Subcutaneous adipose tissue (tissue), 4 donors: ENCODE results near the gene ACVR1. TPM values are rescaled to one million over a fixed set of nuclear protein-coding genes. Genes with fewer than 3 reads are reported as not detected.

Experiments
- CTCF ChIP-seq: fragments of 450-650 bp; IDR thresholded peaks from one replicate; pipeline ENCODE4 v1.5.1; 2016; ENCODE audit warnings: low read depth, mild to moderate bottlenecking, control low read depth, antibody characterized with exemption, moderate library complexity
- total RNA-seq, 4 donors: library from RNA; depleted of rRNA; stranded (reverse); fragments of >200 nt; gene quantifications; one replicate each; pipeline ENCODE4 v1.1.0, GENCODE V29; 2016

Gene ACVR1
- total RNA-seq, 4 donors from 2014 or later: 34.7 to 49.6 (median 44.2) TPM

DNA sequence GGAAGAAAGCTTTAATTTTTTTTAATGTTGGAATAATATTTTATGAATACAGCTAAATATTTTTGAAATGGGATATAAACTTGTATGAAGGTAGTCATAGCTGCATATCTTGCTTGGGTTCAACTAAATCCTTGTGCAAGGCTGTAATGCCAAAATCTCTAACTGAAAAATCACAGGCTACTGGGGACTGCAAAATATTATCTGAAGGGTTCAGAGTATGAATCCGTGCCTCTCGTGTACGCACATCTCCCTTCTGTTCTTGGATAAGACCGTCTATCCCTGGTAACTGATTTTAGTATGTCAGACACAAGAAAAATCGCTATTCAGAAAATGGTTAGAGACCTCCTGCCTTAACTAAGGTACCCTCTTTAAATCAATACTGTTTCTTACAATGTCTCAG lies 71.8 kb downstream of the ACVR1 start:
- TF ChIP-seq CTCF: no peak

- no peak for TF ChIP-seq CTCF
Observed at GRCh38 chr2:157803952-157804351, 72.2 kb downstream of the ACVR1 start.

DNA sequence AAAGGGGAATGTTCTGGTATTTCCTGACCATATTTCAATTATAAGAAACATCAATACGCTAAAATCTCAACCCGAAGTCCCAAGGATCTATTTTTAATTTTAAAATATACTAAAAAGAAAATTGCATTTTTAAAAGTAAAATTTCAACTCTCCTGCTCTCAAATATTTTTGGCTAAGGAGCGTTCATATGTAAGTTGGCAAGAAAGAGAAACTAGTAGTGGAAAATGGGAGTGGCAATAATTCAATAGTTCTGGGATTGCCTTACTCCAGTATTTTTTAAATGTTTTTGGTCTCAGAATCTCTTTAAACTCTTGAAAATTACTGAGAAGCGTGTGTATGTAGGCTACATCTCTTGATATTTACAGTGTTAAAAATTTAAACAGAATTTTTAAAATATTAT lies 72.7 kb downstream of the ACVR1 start:
- TF ChIP-seq CTCF: no peak

GRCh38 chr2:157800838-157801495 lies 75.2 kb downstream of the ACVR1 start:
- no peak for TF ChIP-seq CTCF

GRCh38 chr2:157793053-157793612 lies 83.0 kb downstream of the ACVR1 start:
- TF ChIP-seq CTCF: no peak

- TF ChIP-seq CTCF: no peak
Observed at GRCh38 chr2:157792335-157793052, 83.6 kb downstream of the ACVR1 start.

DNA sequence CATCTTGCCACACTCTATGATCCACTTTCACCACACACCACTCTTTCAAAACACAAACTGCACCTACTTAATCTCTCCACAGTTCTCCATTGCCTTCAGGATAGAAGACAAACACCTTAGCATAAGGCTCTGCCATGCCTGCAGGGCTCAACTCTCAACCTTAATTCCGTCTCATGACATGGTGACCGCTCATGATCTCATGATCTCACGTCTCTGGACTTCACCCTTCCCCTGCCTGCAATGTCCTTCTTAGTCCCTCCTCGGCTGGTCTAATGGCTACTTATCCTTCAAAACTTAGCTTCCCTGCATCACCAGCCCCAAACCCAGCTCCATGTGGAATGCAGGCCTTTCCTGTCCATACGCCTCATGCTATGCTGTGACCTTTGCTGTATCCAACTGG lies 85.3 kb downstream of the ACVR1 start:
- no peak for TF ChIP-seq CTCF
